Measurements from ENCODE around the gene TAF11L4. TPM values are rescaled to one million over a fixed set of nuclear protein-coding genes. Genes with fewer than 3 reads are reported as not detected.

Gene TAF11L4
- polyA plus RNA-seq, 1 donor, result not detected

Other genes with a start within 250 kb of the TAF11L4 start
- gene TAF11L2, start 23.6 kb upstream of the TAF11L4 start, polyA plus RNA-seq (ENCODE audit: insufficient read length), result not detected
- gene TAF11L3, start 3.4 kb upstream of the TAF11L4 start, polyA plus RNA-seq (ENCODE audit: insufficient read length), result not detected
- not detected for gene TAF11L5, start 3.4 kb downstream of the TAF11L4 start, polyA plus RNA-seq (ENCODE audit: insufficient read length)
- gene TAF11L6, start 6.9 kb downstream of the TAF11L4 start, polyA plus RNA-seq (ENCODE audit: insufficient read length), result not detected
- gene TAF11L7, start 64.0 kb downstream of the TAF11L4 start, polyA plus RNA-seq (ENCODE audit: insufficient read length), result not detected
- not detected for gene TAF11L8, start 69.2 kb downstream of the TAF11L4 start, polyA plus RNA-seq (ENCODE audit: insufficient read length)
- not detected for gene TAF11L9, start 72.6 kb downstream of the TAF11L4 start, polyA plus RNA-seq (ENCODE audit: insufficient read length)
- not detected for gene TAF11L10, start 76.0 kb downstream of the TAF11L4 start, polyA plus RNA-seq (ENCODE audit: insufficient read length)
- not detected for gene TAF11L11, start 82.4 kb downstream of the TAF11L4 start, polyA plus RNA-seq (ENCODE audit: insufficient read length)
- not detected for gene TAF11L12, start 88.6 kb downstream of the TAF11L4 start, polyA plus RNA-seq (ENCODE audit: insufficient read length)
- gene TAF11L13, start 110.3 kb downstream of the TAF11L4 start, polyA plus RNA-seq (ENCODE audit: insufficient read length), result not detected
- not detected for gene TAF11L14, start 112.7 kb downstream of the TAF11L4 start, polyA plus RNA-seq (ENCODE audit: insufficient read length)